DND-41 (cell line): ENCODE results near the gene MASP1.

Experiments used
- EZH2 ChIP-seq: IDR thresholded peaks from 3 replicates; pipeline ENCODE4 v1.6.1; 2012; ENCODE audit warnings: borderline replicate concordance, low read depth, mild to moderate bottlenecking, moderate library complexity, low read length, inconsistent platforms; ENCODE audit not compliant: severe bottlenecking
- TF ChIP-seq, protein P1 (sequence below): IDR thresholded peaks from 2 replicates; pipeline ENCODE4 v1.5.1; 2012; ENCODE audit warnings: borderline replicate concordance, low read length, moderate library complexity, mild to moderate bottlenecking; ENCODE audit not compliant: poor library complexity, severe bottlenecking; ENCODE audit errors: extremely low read depth

DNA sequence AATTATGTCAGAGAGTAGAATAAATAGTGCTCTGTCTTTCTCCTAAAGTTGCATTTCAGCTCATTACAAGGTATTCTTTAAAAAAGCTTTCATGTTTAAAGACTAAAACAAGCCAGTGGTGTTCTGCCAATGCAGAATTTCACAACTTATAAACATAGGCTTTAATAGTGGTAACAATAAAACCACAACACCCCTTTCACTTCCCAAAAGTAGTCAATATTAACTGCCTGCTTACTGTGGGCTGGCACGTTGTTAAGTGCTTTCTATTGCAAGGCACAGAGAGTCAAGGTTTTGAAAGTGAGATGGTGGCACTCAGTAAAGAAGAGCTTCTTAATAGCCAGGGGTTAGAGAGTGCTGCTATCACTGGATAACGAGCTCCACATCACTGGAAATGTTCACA is 102.6 kb downstream of the MASP1 start:
- TF ChIP-seq, protein P1, sequence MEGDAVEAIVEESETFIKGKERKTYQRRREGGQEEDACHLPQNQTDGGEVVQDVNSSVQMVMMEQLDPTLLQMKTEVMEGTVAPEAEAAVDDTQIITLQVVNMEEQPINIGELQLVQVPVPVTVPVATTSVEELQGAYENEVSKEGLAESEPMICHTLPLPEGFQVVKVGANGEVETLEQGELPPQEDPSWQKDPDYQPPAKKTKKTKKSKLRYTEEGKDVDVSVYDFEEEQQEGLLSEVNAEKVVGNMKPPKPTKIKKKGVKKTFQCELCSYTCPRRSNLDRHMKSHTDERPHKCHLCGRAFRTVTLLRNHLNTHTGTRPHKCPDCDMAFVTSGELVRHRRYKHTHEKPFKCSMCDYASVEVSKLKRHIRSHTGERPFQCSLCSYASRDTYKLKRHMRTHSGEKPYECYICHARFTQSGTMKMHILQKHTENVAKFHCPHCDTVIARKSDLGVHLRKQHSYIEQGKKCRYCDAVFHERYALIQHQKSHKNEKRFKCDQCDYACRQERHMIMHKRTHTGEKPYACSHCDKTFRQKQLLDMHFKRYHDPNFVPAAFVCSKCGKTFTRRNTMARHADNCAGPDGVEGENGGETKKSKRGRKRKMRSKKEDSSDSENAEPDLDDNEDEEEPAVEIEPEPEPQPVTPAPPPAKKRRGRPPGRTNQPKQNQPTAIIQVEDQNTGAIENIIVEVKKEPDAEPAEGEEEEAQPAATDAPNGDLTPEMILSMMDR: no peak
- no peak for TF ChIP-seq EZH2
